AML-193 (cell line): ENCODE results near the gene OSBPL3.

Experiments used
- DNase-seq, 2 experiments: peaks; one replicate each; lab custom pipeline; 2025; lab: John Stamatoyannopoulos, UW

Gene OSBPL3

DNA sequence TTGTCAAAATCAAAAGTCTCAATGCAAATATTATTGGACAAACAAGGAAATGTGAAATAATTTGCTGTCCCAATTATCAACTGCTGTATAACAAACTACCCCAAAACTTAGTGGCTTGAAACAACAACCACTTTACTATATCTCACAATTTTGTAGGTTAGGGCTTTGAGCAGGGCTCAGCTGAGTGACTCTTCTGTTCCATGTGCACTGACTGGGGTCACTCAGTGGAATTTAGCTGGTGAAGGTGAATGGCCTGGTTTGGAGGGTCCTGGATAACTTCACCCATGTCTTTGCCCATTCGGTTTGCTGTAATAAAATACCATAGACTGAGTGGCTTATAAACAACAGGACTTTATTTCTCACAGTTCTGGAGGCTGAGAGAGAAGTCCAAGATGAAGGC lies 219.0 kb downstream of the OSBPL3 start:
- no peak for DNase-seq

GRCh38 chr7:24757353-24758275 lies 222.4 kb downstream of the OSBPL3 start, which contains the start of gene GSDME:
GSDME (minus strand) TSS chr7:24757464; CDS start chr7:24749774, 7,690 bp downstream.
- no peak for DNase-seq

GRCh38 chr7:24756545-24757352 lies 223.2 kb downstream of the OSBPL3 start:
- no peak for DNase-seq

DNA sequence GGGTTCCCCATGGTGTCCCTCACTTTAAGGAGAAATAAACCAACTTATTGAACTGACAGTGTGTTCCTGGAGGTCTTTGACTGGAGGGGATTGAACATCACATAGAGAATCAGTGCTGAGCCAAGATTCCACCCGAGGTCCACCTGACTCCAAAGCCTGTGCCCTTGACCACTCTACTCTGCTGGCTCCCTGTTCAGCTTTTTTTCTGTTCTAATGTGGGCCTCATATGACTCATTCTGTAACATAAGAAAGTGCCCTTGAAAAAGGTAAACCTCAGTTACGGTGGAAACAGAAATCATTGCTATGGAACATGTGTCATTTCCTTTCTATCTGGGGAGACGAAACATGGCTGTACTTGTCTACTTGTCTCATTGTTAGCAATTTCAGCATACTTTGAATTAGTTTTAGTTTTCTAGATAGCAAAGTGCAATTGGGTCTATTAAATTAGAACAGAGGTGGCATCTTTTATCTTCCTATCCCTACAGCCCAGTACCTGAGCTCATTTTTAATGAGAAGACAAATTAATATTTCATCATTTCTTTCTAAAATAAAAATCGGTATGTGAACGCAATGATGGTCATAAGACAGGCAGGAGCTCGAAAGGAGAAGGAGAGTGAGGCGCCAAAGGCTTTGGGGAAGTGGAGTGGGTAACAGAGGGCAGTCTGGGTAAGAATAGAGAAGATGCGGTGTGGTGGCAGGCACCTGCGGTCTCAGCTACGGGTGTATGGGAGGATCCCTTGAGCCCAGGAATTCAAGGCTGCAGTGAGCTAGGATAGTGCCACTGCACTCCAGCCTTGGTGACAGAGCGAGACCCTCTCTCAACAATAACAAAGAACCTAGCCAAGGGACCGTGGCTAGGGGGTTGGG lies 224.2 kb downstream of the OSBPL3 start:
- no peak for DNase-seq

DNA sequence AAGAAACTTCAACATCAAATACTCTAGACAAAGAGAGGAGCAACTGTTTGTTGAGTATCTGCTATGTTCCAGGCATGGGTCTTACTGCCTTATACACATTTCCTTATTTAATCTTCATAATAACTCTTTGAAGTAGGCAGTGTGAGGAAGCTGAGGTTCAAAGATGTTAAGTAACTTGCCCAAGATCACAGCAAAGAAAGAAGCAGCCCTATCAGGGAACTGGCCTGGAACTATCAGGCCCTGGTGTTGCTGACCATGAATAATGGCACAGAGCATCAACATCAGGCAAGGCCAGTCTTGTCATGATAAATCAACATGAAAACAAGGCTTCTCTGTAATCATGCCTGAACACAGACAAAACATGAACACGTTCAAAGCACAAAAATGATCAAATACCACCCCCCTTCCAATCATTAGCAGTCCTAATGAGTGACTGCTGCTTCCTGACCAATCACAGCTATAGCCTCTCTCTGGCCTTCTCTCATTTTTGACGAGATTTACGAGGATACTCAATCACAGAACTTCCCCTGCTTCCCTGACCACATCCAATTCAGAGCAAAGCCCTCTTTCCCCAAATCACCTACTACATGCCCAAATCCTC lies 225.0 kb downstream of the OSBPL3 start:
- no peak for DNase-seq

GRCh38 chr7:24752073-24752800 lies 227.7 kb downstream of the OSBPL3 start:
- no peak for DNase-seq

- DNase-seq: no peak
Observed at GRCh38 chr7:24751484-24751883, 228.5 kb downstream of the OSBPL3 start.

GRCh38 chr7:24750441-24751055 lies 229.4 kb downstream of the OSBPL3 start:
- no peak for DNase-seq

GRCh38 chr7:24748521-24748920 lies 231.5 kb downstream of the OSBPL3 start:
- DNase-seq: no peak
